Esophagus squamous epithelium (tissue), 4 donors: ENCODE results near the gene SHISAL1.

Source experiments
- POLR2A ChIP-seq, 4 donors: fragments of 450-650 bp; IDR thresholded peaks; one replicate each; pipeline ENCODE4 v1.6.1; 2017; ENCODE audit warnings: antibody characterized with exemption in 4 of 4, mild to moderate bottlenecking in 4 of 4, moderate library complexity in 3 of 4
- TF ChIP-seq, protein P1 (sequence below), 6 experiments: fragments of 450-650 bp in 4 of 6; fragments of 200-600 bp in 2 of 6; sonication (generic) in 2 of 6; IDR thresholded peaks; one replicate each; pipeline ENCODE4 v1.5.1; 2016 to 2019; ENCODE audit warnings: antibody characterized with exemption in 6 of 6, mild to moderate bottlenecking in 4 of 6, moderate library complexity in 4 of 6

DNA sequence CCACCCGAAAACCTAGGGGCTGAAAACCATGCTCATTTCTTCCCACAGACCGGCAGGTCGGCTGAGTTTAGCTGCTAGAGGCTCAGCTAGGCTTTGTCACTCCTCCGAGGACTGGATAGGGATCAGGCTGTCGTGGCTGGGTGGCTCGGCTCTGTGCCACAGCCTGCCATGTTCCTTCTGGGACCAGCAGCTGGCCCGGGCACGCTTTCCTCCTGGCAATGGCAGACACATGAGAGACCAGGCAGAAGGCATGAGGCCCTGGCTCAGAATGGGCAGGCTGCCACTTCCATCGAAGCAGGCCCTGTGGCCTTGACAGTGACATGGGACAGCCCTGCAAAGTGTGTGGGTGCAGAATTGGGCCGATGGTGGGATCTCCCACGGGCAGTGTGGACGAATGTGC is 111.1 kb downstream of the SHISAL1 start:
- TF ChIP-seq POLR2A (IDR thresholded peaks at IDR 0.05): no peak
- TF ChIP-seq, protein P1, sequence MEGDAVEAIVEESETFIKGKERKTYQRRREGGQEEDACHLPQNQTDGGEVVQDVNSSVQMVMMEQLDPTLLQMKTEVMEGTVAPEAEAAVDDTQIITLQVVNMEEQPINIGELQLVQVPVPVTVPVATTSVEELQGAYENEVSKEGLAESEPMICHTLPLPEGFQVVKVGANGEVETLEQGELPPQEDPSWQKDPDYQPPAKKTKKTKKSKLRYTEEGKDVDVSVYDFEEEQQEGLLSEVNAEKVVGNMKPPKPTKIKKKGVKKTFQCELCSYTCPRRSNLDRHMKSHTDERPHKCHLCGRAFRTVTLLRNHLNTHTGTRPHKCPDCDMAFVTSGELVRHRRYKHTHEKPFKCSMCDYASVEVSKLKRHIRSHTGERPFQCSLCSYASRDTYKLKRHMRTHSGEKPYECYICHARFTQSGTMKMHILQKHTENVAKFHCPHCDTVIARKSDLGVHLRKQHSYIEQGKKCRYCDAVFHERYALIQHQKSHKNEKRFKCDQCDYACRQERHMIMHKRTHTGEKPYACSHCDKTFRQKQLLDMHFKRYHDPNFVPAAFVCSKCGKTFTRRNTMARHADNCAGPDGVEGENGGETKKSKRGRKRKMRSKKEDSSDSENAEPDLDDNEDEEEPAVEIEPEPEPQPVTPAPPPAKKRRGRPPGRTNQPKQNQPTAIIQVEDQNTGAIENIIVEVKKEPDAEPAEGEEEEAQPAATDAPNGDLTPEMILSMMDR (IDR thresholded peaks at IDR 0.05): no peak
